HG03460 (cell line): ENCODE data around the gene TRDN.
"Not testable (repeated sequence)": the region's sequence is repeated elsewhere in the genome, so short reads cannot be mapped to it uniquely, and the experiment has no call there.

Source experiments
- ATAC-seq: cut with Tn5 transposase; IDR thresholded peaks from one replicate; pipeline ENCODE4 v1.9.1; 2021; ENCODE audit not compliant: unreplicated experiment

Gene TRDN

GRCh38 chr6:123515715-123516114 is 121.0 kb downstream of the TRDN start:
- ATAC-seq = no peak

GRCh38 chr6:123509112-123509511 is 127.6 kb downstream of the TRDN start:
- ATAC-seq = no peak

GRCh38 chr6:123508290-123508689 is 128.5 kb downstream of the TRDN start:
- ATAC-seq = no peak

GRCh38 chr6:123507582-123507981 is 129.2 kb downstream of the TRDN start:
- ATAC-seq = no peak

DNA sequence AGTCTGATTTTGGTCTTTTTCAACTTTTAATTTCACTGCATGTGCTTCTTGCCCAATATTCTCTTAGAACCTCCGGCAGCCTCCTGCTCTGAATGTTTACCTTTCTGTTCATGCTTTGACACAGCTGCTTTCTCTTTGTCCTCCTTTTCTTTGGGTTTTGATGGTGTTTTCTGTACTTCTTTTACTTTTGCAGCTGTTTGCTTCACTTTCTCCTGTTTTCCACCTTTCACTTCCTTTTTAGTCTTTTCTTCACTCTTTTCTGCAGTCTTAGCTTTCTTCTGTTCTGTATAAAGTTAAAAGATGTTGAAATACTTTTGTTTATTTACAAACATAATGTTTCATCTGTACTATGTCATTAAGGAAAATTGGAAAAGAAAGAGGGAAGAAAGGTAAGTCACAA is 133.1 kb downstream of the TRDN start:
- no peak for ATAC-seq

GRCh38 chr6:123497025-123497424 is 139.7 kb downstream of the TRDN start:
- ATAC-seq = no peak

DNA sequence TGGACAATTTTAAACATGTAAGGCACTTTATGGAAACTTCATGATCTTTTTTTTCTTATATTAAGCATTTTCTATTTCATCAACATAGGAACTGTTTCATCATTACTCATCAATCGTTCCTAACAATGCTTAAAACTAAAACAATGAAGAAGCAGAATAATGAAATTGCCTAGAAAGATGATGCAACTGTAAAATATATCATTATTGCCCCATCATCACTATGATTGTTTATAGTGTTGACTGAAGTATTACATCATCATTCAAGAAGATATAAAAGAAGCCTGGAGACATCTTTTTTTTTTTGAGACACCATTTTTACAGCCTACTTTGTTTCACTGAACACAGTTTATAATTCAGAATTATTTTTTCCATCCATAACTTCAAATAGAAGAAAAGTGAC is 147.2 kb downstream of the TRDN start:
- no peak for ATAC-seq

DNA sequence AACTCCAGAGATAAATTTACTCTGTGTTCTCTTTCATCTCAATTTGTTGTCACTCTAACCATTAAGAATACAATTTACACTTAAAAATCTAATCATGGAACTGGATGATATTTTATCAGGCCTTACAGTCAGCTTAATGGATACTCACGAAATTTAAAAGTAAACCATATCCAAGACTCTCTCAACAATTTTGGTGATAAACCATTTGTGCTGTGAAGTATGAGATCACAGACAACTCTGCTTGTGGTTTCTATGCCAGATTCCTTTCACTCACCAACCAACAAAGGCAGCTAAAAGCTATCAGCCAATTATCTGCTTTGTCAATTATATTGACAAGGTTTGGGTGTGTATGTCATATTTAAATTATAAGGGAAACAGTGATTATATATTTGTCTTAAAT is 155.8 kb downstream of the TRDN start:
- no peak for ATAC-seq

DNA sequence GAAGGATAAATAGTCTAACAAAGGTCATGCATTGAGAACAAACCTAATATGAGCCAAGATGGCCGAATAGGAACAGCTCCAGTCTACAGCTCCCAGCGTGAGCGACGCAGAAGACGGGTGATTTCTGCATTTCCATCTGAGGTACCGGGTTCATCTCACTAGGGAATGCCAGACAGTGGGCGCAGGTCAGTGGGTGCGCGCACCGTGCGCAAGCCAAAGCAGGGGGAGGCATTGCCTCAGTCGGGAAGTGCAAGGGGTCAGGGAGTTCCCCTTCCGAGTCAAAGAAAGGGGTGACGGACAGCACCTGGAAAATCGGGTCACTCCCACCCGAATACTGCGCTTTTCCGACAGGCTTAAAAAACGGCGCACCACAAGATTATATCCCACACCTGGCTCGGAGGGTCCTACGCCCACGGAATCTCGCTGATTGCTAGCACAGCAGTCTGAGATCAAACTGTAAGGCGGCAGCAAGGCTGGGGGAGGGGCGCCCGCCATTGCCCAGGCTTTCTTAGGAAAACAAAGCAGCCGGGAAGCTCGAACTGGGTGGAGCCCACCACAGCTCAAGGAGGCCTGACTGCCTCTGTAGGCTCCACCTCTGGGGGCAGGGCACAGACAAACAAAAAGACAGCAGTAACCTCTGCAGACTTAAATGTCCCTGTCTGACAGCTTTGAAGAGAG is 164.6 kb downstream of the TRDN start:
- not testable (repeated sequence) for ATAC-seq

GRCh38 chr6:123467392-123467791 is 169.4 kb downstream of the TRDN start:
- ATAC-seq = no peak

GRCh38 chr6:123462152-123462551 is 174.6 kb downstream of the TRDN start:
- ATAC-seq = no peak

DNA sequence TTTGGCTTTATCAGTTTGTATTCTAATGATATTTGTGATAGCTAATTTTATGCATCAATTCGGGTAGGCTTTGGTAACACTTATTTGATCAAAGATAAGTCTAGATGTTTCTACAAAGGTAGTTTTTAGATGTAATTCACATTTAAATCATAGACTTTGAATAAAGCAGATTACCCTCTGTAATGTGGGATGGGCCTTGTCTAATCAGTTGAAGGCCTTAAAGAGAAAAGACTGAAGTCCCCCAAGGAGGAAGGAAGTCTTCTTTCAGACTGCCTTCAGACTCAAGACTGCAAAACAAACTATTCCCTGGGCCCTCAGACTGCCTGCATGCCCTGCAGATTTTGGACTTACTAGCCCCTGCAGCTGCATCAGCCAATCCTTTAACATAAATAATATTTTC is 178.5 kb downstream of the TRDN start:
- no peak for ATAC-seq

DNA sequence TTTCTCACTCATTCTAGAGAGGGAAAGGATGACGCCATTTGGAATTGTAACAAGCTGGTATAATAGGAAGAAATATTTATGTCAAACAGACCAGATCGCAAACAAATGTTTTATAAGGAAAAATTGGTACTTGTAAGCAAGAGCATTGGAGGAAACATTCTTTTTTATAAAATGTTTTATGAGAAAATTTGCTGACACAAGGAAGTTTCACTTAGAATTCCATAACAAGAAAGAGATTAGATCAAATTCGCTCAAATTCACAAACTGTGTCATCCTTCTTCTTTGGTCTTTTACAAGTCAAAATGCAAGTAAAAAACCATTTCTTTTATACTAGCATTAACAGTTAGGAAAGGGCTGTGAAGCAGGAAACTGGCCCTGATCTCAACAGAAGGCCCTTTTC is 179.9 kb downstream of the TRDN start:
- no peak for ATAC-seq

DNA sequence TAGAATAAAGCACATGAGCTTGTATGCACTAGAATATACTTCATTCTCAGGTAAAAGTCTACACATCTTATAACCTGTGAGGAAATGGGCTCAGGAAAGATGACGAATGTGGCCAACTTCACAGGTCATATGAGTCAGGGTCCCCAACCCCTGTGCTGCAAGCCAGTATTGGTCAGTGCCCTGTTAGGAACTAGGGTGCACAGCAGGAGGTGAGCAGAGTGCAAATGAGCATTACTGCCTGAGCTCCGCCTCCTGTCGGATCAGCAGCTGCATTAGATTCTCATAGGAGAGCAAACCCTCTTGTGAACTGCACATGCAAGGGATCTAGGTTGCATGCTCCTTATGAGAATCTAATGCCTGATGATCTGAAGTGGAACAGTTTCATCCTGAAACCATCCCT is 182.3 kb downstream of the TRDN start:
- ATAC-seq = no peak

- not testable (repeated sequence) for ATAC-seq
Measured at GRCh38 chr6:123453071-123453470, 183.7 kb downstream of the TRDN start.

- ATAC-seq = no peak
Measured at GRCh38 chr6:123448306-123448884, 188.4 kb downstream of the TRDN start.

DNA sequence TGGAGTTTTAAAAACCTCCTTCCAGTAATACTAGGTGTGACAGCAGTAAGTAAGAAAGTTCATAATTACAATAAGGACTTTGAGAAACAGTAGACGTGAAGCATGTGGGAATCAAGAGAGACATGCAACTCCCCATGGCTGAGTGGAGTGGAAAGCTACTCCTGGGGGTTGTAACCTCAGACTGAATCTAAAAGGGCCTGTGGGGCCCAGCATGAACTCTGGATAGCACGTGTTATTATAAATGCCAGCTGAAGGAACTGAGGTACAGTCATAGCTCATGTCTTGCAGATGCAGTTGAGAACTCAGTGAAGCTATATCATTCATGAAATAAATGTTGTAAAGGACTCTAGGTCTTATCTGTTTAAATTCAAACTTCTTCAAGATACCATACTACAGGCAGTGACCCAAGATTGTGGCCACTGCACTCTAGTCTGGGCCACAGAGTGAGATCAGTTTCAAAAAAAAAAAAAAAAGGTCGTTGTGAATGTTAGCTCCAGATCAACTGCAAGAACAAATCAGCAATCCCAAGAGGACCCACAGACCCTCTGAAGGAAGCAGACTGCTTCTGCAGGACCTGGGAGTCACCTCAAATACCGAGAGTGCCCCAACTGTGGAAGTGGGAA is 189.3 kb downstream of the TRDN start:
- ATAC-seq = no peak

DNA sequence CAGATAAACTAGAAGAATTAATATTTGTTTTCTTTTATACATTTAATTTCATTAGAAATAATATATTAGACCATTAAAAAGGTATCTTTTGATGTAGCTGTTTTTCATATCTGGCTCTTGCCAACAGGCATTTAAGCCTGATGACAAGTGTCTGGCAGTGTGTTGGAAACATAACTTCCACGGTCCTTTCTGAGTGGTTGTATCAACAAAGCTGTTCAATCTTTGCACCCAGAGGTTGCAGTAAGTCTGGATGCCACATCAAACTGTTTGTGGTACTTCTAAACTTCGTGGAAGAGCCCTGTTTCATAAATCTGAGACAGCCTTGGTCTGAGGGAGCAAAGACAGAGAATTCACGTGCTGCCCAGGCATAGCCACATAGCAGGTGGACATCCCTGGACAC is 197.4 kb downstream of the TRDN start:
- ATAC-seq = no peak

- no peak for ATAC-seq
Measured at GRCh38 chr6:123434186-123434585, 202.6 kb downstream of the TRDN start.

GRCh38 chr6:123430970-123431369 is 205.8 kb downstream of the TRDN start:
- ATAC-seq = no peak

- ATAC-seq = no peak
Measured at GRCh38 chr6:123427008-123427407, 209.7 kb downstream of the TRDN start.

GRCh38 chr6:123423130-123423529 is 213.6 kb downstream of the TRDN start:
- no peak for ATAC-seq

GRCh38 chr6:123420512-123420911 is 216.2 kb downstream of the TRDN start:
- no peak for ATAC-seq
